Naive thymus-derived CD4-positive, alpha-beta T cell (primary cell): Measurements from ENCODE around the gene RPL22. TPM values are rescaled to one million over a fixed set of nuclear protein-coding genes. Genes with fewer than 3 reads are reported as not detected.

Experiments
- ATAC-seq: fragments of 150-1000 bp; cut with Tn5 transposase; 2 replicates; pipeline ENCODE4 v1.10.0; 2021; ENCODE audit warnings: mild to moderate bottlenecking, moderate library complexity
- CTCF ChIA-PET: fragments of 350-600 bp; sonication (Branson Sonifier 250); formaldehyde crosslinking; loops from one replicate; lab custom pipeline; 2021; ENCODE audit warnings: antibody characterized with exemption; lab: Charles Lee
- POLR2A ChIA-PET: fragments of 350-600 bp; sonication (Branson Sonifier 250); formaldehyde crosslinking; loops from one replicate; lab custom pipeline; 2021; ENCODE audit warnings: antibody characterized with exemption, inconsistent platforms; lab: Charles Lee
- DNase-seq, 9 donors: peaks; one replicate each; pipeline versions ENCODE4 v3.0.0 to v3.0.0-alpha.2; 2020 to 2022; ENCODE audit warnings: mixed read lengths in 1 of 9
- H3K27ac ChIP-seq: one replicate; pipeline ENCODE4 v1.7.0; 2013; ENCODE audit warnings: mild to moderate bottlenecking, low read depth, low read length, moderate library complexity
- H3K27me3 ChIP-seq, 2 donors: one replicate each; pipeline ENCODE4 v1.7.0; 2013; ENCODE audit warnings: low read length in 2 of 2, mild to moderate bottlenecking in 2 of 2, moderate library complexity in 2 of 2; ENCODE audit not compliant: control insufficient read depth in 2 of 2, insufficient read depth in 2 of 2
- H3K36me3 ChIP-seq, 3 experiments: 1 replicate in 2 of 3; 2 replicates in 1 of 3; pipeline ENCODE4 v1.7.0; 2013; ENCODE audit warnings: low read length in 3 of 3, mild to moderate bottlenecking in 3 of 3, moderate library complexity in 1 of 3; ENCODE audit not compliant: insufficient read depth in 3 of 3, control insufficient read depth in 2 of 3
- H3K4me1 ChIP-seq, 2 donors: one replicate each; pipeline ENCODE4 v1.7.0; 2013; ENCODE audit warnings: low read length in 2 of 2, mild to moderate bottlenecking in 2 of 2, moderate library complexity in 1 of 2; ENCODE audit not compliant: control insufficient read depth in 2 of 2, insufficient read depth in 2 of 2
- H3K4me3 ChIP-seq: 2 replicates; pipeline ENCODE4 v1.7.0; 2013; ENCODE audit warnings: mild to moderate bottlenecking, low read length
- H3K9me3 ChIP-seq, 3 experiments: 1 replicate in 2 of 3; 2 replicates in 1 of 3; pipeline ENCODE4 v1.7.0; 2013; ENCODE audit warnings: low read length in 3 of 3; ENCODE audit not compliant: control insufficient read depth in 2 of 3
- H3K27ac Mint-ChIP-seq, 9 donors: one replicate each; pipeline ENCODE4 v1.8.0; 2020 to 2022; ENCODE audit warnings: mixed read lengths in 9 of 9, mild to moderate bottlenecking in 8 of 9, moderate library complexity in 5 of 9, inconsistent platforms in 2 of 9
- H3K27me3 Mint-ChIP-seq, 5 donors: one replicate each; pipeline ENCODE4 v1.8.0; 2021 to 2022; ENCODE audit warnings: mixed read lengths in 5 of 5, mild to moderate bottlenecking in 1 of 5
- H3K36me3 Mint-ChIP-seq, 5 donors: one replicate each; pipeline ENCODE4 v1.8.0; 2020 to 2022; ENCODE audit warnings: mixed read lengths in 5 of 5, mild to moderate bottlenecking in 3 of 5, inconsistent platforms in 1 of 5
- H3K4me1 Mint-ChIP-seq, 7 donors: one replicate each; pipeline ENCODE4 v1.8.0; 2020 to 2022; ENCODE audit warnings: mixed read lengths in 7 of 7, mild to moderate bottlenecking in 3 of 7, inconsistent platforms in 1 of 7
- H3K4me3 Mint-ChIP-seq, 10 donors: one replicate each; pipeline ENCODE4 v1.8.0; 2020 to 2022; ENCODE audit warnings: mild to moderate bottlenecking in 10 of 10, mixed read lengths in 10 of 10, moderate library complexity in 6 of 10, inconsistent platforms in 2 of 10
- H3K9me3 Mint-ChIP-seq, 11 donors: one replicate each; pipeline ENCODE4 v1.8.0; 2020 to 2022; ENCODE audit warnings: mixed read lengths in 11 of 11, mild to moderate bottlenecking in 4 of 11, inconsistent platforms in 1 of 11, moderate library complexity in 1 of 11
- intact Hi-C, 2 donors: fragments of 100-400 bp; cut with micrococcal nuclease; formaldehyde crosslinking; loops; one replicate each; pipeline ENCODE4 v1.15.1; 2023
- polyA plus RNA-seq, 2 donors: library from polyadenylated mRNA; unstranded; fragments of 300-500 nt; fragmentation: Illumina TruSeq; gene quantifications; one replicate each; pipeline ENCODE4 v1.2.3, GENCODE V29; 2021
- total RNA-seq, 6 experiments: library from RNA in 5 of 6; stranded (reverse) in 5 of 6; gene quantifications; 1 replicate in 5 of 6; 2 replicates in 1 of 6; pipeline ENCODE4 v1.2.3 and lab custom pipeline; 2021 to 2026

RPL22 gene
- total and polyA plus RNA-seq, 7 experiments from 2014 or later = 129 to 720 (median 469) TPM

- Histone ChIP-seq H3K4me1 (peaks cover 24 to 25% of the 10 kb centered on the region in 2 donors), H3K9me3 (no peaks in the 10 kb centered on the region), H3K27ac (peak overlapping the region; percentile 85), H3K27me3 (no peaks in the 10 kb centered on the region), H3K36me3 (peaks cover 4 to 46% (median 9%) of the 10 kb centered on the region in 3 experiments), H3K4me3 (peak overlapping the region; percentile 79)
- ATAC-seq = no peak
- Mint-ChIP-seq H3K4me3 (peak overlapping the region; percentile 85 to 98 (median 94)), H3K36me3 (peaks cover 5 to 24% (median 22%) of the 10 kb centered on the region in 5 donors), H3K4me1 (peaks cover 40 to 62% (median 50%) of the 10 kb centered on the region in 7 donors), H3K27ac (peak overlapping the region; percentile 82 to 96 (median 93)), H3K9me3 (peaks cover 0 to 4% (median 0%) of the 10 kb centered on the region in 11 donors), H3K27me3 (no peaks in the 10 kb centered on the region)
- DNase-seq = no peak
- intact Hi-C loops = loop anchor here in 1 of 2 donors (2.0 kb wide), 2 partner anchors 47 to 587 kb away; partner anchors contain the start of genes CAMTA1 and HES3
- ChIA-PET POLR2A (no interaction called here), CTCF (interaction anchor here (0.7 kb wide), 1 partner anchor 47 kb away, joined by 3 read pairs; no protein-coding TSS in a partner anchor)
Observed at GRCh38 chr1:6197746-6198427, 1.5 kb downstream of the RPL22 start.

GRCh38 chr1:6191968-6192367 is 7.4 kb downstream of the RPL22 start:
- Mint-ChIP-seq H3K9me3 (no peaks in the 10 kb centered on the region), H3K27ac (no peak overlapping the region), H3K36me3 (peaks cover 13 to 32% (median 22%) of the 10 kb centered on the region in 5 donors), H3K4me3 (no peak overlapping the region), H3K4me1 (peaks cover 14 to 34% (median 24%) of the 10 kb centered on the region in 7 donors), H3K27me3 (no peaks in the 10 kb centered on the region)
- peaks cover 9 to 84% (median 22%) of the 10 kb centered on the region in 3 experiments for H3K36me3 ChIP-seq
- ATAC-seq = no peak
- H3K27ac ChIP-seq = no peak overlapping the region
- intact Hi-C loops = no loop called here
- DNase-seq = no peak
- CTCF ChIA-PET = interaction anchor here (0.6 kb wide), 1 partner anchor 11 kb away, joined by 3 read pairs; no protein-coding TSS in a partner anchor
- H3K9me3 ChIP-seq = no peaks in the 10 kb centered on the region
- peaks cover 0 to 4% of the 10 kb centered on the region in 2 donors for H3K4me1 ChIP-seq
- no peaks in the 10 kb centered on the region for H3K27me3 ChIP-seq
- H3K4me3 ChIP-seq = no peak overlapping the region
- POLR2A ChIA-PET = no interaction called here

DNA sequence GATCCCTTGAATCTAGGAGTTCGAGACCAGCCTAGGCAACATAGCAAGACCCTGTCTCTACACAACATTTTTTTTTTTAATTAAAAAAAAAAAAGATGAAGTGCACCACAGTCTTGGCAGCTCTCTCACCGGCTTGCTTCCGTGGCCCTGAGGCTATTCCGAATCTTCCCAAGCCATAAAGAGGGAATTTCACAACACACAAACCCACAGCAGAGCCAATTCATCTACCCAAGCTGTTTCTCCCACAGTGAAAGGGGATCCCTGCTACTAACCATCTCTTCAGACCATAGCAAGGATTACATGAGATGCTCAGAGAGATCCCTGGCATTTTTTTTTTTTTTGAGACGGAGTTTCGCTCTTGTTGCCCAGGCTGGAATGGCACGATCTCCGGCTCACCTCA is 10.9 kb downstream of the RPL22 start:
- H3K4me3 ChIP-seq = no peak overlapping the region
- DNase-seq = no peak
- ATAC-seq = no peak
- no peaks in the 10 kb centered on the region for H3K4me1 ChIP-seq
- Mint-ChIP-seq H3K27ac (no peak overlapping the region), H3K4me1 (peaks cover 11 to 29% (median 18%) of the 10 kb centered on the region in 7 donors), H3K9me3 (no peaks in the 10 kb centered on the region), H3K27me3 (no peaks in the 10 kb centered on the region), H3K4me3 (no peak overlapping the region), H3K36me3 (peaks cover 9 to 30% (median 22%) of the 10 kb centered on the region in 5 donors)
- ChIA-PET CTCF (no interaction called here), POLR2A (no interaction called here)
- H3K36me3 ChIP-seq = peaks cover 0 to 72% (median 19%) of the 10 kb centered on the region in 3 experiments
- H3K27me3 ChIP-seq = no peaks in the 10 kb centered on the region
- intact Hi-C loops = no loop called here
- H3K9me3 ChIP-seq = no peaks in the 10 kb centered on the region
- no peak overlapping the region for H3K27ac ChIP-seq

GRCh38 chr1:6185635-6186382 is 13.6 kb downstream of the RPL22 start:
- H3K4me1 Mint-ChIP-seq = peaks cover 17 to 36% (median 24%) of the 10 kb centered on the region in 7 donors
- intact Hi-C loops = loop anchor here in 1 of 2 donors (2.0 kb wide), 1 partner anchor 77 kb away; no protein-coding TSS in a partner anchor
- peak in 1 of 9 donors; percentile 29 for DNase-seq
- ATAC-seq = no peak
- CTCF ChIA-PET = no interaction called here
- peaks cover 0 to 2% (median 0%) of the 10 kb centered on the region in 11 donors for H3K9me3 Mint-ChIP-seq
- POLR2A ChIA-PET = interaction anchor here (0.7 kb wide), 2 partner anchors 14 to 439 kb away, joined by 3 read pairs; partner anchors contain the start of gene THAP3
- H3K4me3 Mint-ChIP-seq = no peak overlapping the region
- Histone ChIP-seq H3K4me3 (no peak overlapping the region), H3K9me3 (no peaks in the 10 kb centered on the region), H3K4me1 (no peaks in the 10 kb centered on the region), H3K27ac (no peak overlapping the region), H3K27me3 (peaks cover 3 to 4% of the 10 kb centered on the region in 2 donors), H3K36me3 (peaks cover 0 to 49% (median 9%) of the 10 kb centered on the region in 3 experiments)
- peaks cover 7 to 17% (median 11%) of the 10 kb centered on the region in 5 donors for H3K27me3 Mint-ChIP-seq
- peaks cover 5 to 24% (median 17%) of the 10 kb centered on the region in 5 donors for H3K36me3 Mint-ChIP-seq
- no peak overlapping the region for H3K27ac Mint-ChIP-seq

- no peak overlapping the region for H3K4me3 ChIP-seq
- no peak overlapping the region for H3K27ac Mint-ChIP-seq
- ATAC-seq (no peak), DNase-seq (no peak)
- H3K4me1 Mint-ChIP-seq = peaks cover 20 to 37% (median 25%) of the 10 kb centered on the region in 7 donors
- peaks cover 3 to 4% of the 10 kb centered on the region in 2 donors for H3K27me3 ChIP-seq
- no peaks in the 10 kb centered on the region for H3K9me3 ChIP-seq
- ChIA-PET POLR2A (interaction anchor here (0.7 kb wide), 1 partner anchor 15 kb away, joined by 3 read pairs; no protein-coding TSS in a partner anchor), CTCF (no interaction called here)
- H3K9me3 Mint-ChIP-seq = peaks cover 0 to 2% (median 0%) of the 10 kb centered on the region in 11 donors
- no peaks in the 10 kb centered on the region for H3K4me1 ChIP-seq
- no peak overlapping the region for H3K4me3 Mint-ChIP-seq
- peaks cover 5 to 24% (median 16%) of the 10 kb centered on the region in 5 donors for H3K36me3 Mint-ChIP-seq
- H3K27me3 Mint-ChIP-seq = peaks cover 7 to 20% (median 12%) of the 10 kb centered on the region in 5 donors
- no peak overlapping the region for H3K27ac ChIP-seq
- intact Hi-C loops = loop anchor here in 1 of 2 donors (2.0 kb wide), 1 partner anchor 76 kb away; no protein-coding TSS in a partner anchor
- peaks cover 0 to 43% (median 3%) of the 10 kb centered on the region in 3 experiments for H3K36me3 ChIP-seq
Observed at GRCh38 chr1:6185151-6185550, 14.2 kb downstream of the RPL22 start.

- peaks cover 18 to 32% (median 21%) of the 10 kb centered on the region in 7 donors for H3K4me1 Mint-ChIP-seq
- POLR2A ChIA-PET = no interaction called here
- peaks cover 7 to 20% (median 12%) of the 10 kb centered on the region in 5 donors for H3K27me3 Mint-ChIP-seq
- H3K9me3 Mint-ChIP-seq = peaks cover 0 to 2% (median 0%) of the 10 kb centered on the region in 11 donors
- H3K4me3 Mint-ChIP-seq = no peak overlapping the region
- intact Hi-C loops = loop anchor here in 1 of 2 donors (2.0 kb wide), 1 partner anchor 75 kb away; no protein-coding TSS in a partner anchor
- no peak for DNase-seq
- Histone ChIP-seq H3K36me3 (peaks cover 0 to 34% (median 0%) of the 10 kb centered on the region in 3 experiments), H3K27ac (no peak overlapping the region), H3K4me1 (no peaks in the 10 kb centered on the region), H3K4me3 (no peak overlapping the region), H3K9me3 (no peaks in the 10 kb centered on the region), H3K27me3 (peaks cover 3 to 4% of the 10 kb centered on the region in 2 donors)
- CTCF ChIA-PET = no interaction called here
- H3K27ac Mint-ChIP-seq = no peak overlapping the region
- peaks cover 5 to 20% (median 12%) of the 10 kb centered on the region in 5 donors for H3K36me3 Mint-ChIP-seq
- no peak for ATAC-seq
Observed at GRCh38 chr1:6184083-6184783, 15.2 kb downstream of the RPL22 start.
